ENCODE measurements around the gene SLC9A2.

SLC9A2 gene

DNA sequence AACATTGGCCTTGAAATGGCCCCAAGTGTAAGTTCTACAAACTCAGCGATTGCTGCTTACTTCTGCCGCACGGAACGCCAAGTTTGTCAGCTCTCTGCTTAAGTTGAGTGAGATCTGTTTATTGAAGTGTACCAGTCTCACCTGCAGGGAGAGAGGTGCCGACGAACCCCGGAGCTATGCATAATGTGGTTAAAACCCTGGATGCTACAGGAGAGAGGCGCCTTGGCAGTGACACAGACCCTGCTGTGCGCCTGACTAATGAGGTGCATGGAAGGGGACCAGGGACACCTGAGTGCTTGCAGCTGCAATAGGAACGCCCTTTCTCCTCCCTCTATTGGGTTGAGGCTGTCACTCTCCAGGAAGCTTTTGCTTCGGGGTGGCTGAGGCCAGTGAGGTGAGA, 979 bp downstream of the SLC9A2 start:
- DNase-seq (ENCODE audit: low spot score) = no peak

DNA sequence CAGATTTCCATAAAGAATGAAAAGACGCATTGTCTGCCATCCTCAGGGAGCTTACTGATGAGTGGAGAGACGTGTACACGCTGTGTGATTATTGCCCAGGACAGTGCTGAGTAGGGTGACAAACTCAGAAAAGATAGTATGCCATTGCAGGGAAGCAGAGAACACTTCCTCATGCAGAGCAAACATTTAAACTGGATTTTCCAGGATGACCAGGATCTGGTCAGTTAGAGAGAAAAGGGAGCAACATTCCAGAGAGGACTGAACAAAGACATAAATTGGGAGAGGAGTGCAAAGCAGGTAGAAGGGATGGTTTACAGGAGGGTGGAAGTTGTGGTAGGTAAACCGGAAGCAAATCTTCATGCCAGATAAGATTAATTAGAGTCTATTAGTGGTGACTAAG, 2.3 kb downstream of the SLC9A2 start:
- DNase-seq (ENCODE audit: low spot score) = no peak

DNA sequence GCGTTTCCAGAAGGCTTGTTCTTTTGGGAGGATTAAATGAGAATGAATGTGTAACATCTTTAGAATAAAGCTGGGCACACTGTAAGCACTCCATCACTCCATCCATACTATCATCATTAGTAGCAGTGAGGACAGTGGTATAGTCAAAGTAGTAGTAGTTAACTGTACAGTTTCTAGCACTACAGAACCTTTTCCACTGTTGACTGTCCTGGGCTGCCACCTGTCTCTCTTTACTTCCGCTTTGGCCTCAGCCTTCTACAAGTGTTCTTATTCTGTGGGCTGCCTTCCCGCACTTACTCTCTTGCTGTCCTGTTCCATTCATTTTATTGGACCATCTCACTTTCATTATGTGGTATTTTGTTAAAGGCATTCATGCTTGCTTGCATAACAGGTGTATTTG, 3.3 kb downstream of the SLC9A2 start:
- no peak for DNase-seq (ENCODE audit: low spot score)

DNA sequence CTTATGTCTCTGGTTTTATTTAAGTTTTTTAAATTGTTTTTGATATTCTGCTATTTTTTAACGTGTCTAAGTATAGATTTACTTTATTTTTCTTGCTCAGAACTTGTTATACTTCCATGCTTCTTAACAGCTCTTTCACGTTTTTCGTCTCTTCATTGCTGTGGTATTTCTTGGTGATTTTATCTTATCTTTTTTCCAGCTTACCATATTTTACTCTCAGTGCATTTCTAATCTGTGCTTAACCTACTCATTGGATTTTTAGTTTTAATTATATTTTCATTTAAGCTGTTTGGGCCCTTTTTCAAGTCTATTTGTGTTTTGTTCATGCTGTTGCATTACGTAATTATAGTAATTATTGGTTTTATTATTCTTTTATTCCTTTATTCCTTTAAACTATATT, 11.1 kb downstream of the SLC9A2 start:
- no peak for DNase-seq (ENCODE audit: low spot score)

GRCh38 chr2:102632380-102633175, 13.2 kb downstream of the SLC9A2 start:
- no peak for DNase-seq (ENCODE audit: low spot score)

- no peak for DNase-seq (ENCODE audit: low spot score)
Observed at GRCh38 chr2:102634831-102635241, 15.5 kb downstream of the SLC9A2 start.

- no peak for DNase-seq (ENCODE audit: low spot score)
Observed at GRCh38 chr2:102635317-102635716, 16.0 kb downstream of the SLC9A2 start.

DNA sequence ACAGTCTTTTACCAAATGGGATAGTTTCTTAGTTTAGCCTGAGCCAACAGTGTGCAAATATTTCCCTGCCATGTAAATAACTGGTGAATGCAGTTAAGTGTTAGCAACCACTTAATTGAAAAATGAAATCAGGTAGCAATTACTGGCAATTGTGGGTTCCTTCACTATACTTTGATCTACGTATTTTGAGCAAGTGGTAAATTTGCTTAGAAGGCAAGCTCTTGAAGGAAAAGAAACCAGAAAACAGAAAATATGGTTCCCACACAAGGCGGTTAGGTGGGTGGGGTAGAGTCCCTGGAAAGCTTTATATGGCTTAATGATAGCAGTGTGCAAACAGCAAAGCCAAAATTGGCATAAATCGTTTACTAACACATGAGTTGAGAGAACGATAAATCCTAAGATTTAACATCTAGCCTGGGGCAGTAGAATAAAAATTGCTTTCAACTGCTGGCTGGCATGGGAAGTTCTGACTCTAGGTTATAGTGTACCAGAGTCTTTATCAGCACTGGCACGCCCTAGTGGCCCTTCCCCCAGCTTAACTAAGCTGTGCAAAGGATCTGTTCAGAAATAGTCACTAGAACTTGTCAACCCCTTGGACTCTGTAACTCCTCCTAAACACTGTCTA, 17.0 kb downstream of the SLC9A2 start:
- DNase-seq (ENCODE audit: low spot score) = no peak

DNA sequence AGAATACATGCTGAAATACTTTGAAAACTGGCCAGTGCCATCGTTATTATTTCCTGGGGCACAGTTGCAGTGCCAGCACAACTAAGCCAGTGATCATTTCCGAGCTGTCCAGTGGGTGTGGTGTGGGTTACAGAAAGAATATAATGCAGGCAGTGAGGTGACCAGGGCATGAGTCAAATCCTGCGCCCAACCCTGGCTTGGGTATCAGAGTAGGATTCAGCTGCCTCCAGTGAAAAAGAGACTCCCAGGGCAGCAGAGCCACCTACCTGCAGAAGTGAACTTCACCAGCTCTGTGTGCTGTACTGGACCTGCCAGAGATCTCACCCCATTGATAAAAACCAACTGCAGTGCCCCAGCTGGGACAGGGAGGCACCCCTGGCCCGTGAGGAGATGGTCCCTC, 18.0 kb downstream of the SLC9A2 start:
- no peak for DNase-seq (ENCODE audit: low spot score)

DNA sequence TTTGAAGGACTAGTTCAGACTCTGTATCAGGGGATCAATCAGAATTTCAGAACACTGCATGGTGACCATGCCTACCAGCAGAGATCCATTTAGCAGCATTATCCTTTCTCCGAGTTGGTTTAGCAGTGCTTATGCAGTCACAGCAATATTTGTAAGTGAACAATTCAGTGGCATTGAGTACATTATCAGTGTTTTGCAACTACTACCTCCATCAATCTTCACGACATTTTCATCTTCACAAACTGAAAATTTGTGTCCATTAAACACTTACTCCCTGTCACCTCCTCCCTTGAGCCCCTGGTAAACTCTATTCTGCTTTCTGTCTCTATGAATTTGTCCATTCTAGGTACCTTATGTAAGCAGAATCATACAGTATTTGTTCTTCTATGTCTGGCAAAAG, 20.1 kb downstream of the SLC9A2 start:
- no peak for DNase-seq (ENCODE audit: low spot score)

DNA sequence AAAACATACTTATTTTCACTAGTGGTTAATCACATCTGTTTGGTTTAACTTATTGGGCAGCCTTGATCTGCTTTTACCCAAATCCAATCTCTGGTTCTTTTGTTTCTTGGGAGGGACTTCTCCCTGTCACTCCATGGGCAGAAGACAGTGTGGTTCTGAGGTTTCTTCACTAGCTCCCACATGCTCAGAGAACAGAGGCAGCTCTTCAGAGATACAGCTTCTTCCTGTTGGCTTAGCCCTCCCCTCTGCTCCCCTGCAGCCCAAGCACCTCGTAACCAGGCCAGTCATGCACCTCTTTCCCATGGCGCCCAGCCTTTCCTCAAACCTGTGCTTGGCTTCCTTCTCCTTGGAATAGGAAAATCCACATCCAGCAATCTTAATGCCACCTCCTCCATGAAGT, 32.8 kb downstream of the SLC9A2 start:
- DNase-seq (ENCODE audit: low spot score) = no peak

DNA sequence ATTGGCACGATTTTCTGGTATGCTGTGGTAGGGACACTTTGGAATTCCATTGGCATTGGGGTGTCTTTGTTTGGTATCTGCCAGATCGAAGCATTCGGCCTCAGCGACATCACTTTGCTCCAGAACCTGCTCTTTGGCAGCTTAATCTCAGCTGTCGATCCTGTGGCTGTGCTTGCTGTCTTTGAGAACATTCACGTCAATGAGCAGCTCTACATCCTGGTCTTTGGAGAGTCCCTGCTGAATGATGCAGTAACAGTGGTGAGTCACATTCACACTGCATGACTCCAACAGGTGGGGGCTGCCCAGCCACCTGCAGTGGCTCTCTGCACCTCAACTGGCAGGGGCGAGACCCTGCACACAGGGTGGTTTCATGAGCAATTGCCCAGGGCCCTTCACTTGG, 38.4 kb downstream of the SLC9A2 start:
- no peak for DNase-seq (ENCODE audit: low spot score)

DNA sequence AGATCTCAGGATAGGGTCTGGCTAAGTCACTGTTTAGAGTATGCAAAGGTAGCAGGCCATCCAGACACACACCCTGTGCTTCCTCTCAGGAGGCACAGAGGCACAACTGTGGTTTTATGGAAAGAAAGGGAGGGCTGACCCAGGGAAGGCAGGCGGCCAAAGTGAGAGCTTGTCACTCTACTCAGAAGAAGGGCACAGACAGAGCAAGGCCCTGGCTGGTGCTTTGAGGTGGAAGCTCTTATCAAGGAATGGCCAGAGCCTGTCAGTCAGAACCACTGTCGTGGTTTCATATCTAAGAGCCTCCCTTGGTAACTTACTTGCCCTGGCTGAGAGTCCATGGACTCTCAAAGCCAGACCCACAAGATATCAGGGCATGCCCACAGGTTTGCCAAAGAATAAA, 40.7 kb downstream of the SLC9A2 start:
- no peak for DNase-seq (ENCODE audit: low spot score)

DNA sequence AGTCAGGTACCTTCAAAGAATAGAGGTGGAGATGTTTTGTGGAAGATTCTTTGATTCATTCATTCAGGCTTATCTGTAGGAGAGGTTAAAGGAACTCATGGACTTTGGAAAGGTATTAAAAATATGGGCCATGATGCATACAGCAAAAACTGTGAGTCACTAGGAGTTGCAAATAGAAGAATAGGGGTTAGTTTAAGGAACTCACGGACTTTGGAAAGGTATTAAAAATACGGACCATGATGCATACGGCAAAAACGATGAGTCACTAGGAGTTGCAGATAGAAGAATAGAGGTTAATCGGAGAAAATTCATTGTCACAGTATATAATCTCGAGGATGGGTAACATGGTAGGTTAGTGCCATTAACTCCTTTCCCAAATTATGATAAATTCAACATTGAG, 41.2 kb downstream of the SLC9A2 start:
- DNase-seq (ENCODE audit: low spot score) = no peak

DNA sequence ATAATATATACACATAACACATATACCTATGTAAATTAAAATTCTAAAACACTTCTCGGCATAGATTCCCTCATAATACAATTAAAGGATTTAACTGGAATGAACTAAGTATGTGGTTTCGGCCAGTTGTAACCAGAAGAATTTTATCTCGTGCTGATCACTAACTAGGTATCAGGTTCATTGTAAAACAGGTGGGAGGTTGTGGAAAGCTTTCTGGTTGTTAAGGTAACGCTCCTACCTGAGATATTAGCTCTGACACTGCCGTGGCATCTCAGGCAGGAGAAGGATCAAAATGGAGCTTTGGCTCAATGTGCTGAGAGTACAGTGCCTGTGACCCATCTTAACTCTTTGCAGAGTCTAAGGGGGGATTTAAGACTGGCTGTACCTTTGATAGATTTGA, 42.5 kb downstream of the SLC9A2 start:
- DNase-seq (ENCODE audit: low spot score) = no peak

DNA sequence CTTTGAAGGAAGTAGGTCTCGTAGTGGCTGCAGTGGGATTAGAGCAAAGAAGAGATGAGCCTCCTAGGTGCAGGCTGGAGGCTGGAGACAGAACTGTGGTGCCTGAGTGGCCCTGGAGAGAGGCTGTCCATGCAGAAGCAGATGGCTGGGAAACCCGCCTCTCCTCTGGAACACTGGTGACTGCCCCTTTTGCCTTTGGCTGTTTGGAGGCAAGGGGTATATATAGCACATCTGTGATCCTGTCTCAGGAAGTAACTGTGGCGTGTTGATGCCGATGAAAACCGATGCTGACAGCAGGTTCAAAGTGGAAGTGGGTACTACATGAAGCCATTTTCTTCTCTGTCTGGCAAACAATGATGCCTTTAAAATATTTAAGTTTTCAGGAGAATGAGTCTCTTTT, 43.5 kb downstream of the SLC9A2 start:
- DNase-seq (ENCODE audit: low spot score) = no peak

- no peak for DNase-seq (ENCODE audit: low spot score)
Observed at GRCh38 chr2:102663381-102663780, 44.0 kb downstream of the SLC9A2 start.

- no peak for DNase-seq (ENCODE audit: low spot score)
Observed at GRCh38 chr2:102664471-102664909, 45.1 kb downstream of the SLC9A2 start.

DNA sequence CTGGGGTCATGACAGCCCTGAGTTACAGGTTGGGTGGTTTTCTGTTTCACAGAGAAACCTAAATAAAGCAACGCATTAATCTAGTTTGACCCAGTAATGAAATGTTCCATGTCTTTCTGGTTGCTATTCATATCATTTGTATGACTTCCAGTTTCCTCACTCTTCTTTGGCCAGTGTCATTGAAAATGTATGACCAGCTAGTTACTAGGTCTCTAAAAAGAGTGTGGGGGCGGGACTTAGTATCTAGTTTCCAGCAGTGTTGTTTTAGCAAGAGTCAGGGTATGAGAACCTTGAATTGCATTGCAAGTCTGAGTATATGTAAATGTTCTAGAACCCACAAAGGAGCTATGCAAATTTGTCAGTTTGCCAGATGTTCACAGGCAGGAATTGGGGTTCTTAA, 47.7 kb downstream of the SLC9A2 start:
- no peak for DNase-seq (ENCODE audit: low spot score)

GRCh38 chr2:102668171-102668570, 48.8 kb downstream of the SLC9A2 start:
- DNase-seq (ENCODE audit: low spot score) = no peak

DNA sequence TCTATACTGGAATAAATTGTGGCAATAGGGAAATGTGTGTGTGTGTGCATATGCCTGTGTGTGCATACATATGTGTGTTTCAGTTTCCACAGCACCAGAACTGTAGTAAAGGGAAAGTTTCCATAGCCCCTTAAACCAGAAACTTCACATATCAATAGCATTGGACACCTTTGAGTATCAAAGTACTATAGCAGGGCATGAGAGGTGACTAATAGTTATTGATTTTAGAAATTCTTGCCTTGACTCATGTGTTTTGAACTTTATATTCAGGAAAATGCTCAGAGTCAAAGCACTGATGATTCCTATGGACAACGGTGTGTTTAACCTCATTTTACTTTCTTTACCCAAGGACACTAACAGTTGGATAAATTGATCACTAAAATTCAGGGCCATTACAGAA, 50.0 kb downstream of the SLC9A2 start:
- DNase-seq (ENCODE audit: low spot score) = no peak

- no peak for DNase-seq (ENCODE audit: low spot score)
Observed at GRCh38 chr2:102672107-102672776, 52.9 kb downstream of the SLC9A2 start.

GRCh38 chr2:102674370-102674769, 55.0 kb downstream of the SLC9A2 start:
- DNase-seq (ENCODE audit: low spot score) = no peak

All from ecto neural progenitor cell (in vitro differentiated cells).